GM12801 (cell line): Measurements from ENCODE around the gene HOXA3.

Experiments used
- TF ChIP-seq, protein P1 (sequence below): IDR thresholded peaks from one replicate; pipeline ENCODE4 v1.5.1; 2011; ENCODE audit warnings: control low read depth; ENCODE audit not compliant: insufficient read length; ENCODE audit errors: extremely low read depth

Gene HOXA3

DNA sequence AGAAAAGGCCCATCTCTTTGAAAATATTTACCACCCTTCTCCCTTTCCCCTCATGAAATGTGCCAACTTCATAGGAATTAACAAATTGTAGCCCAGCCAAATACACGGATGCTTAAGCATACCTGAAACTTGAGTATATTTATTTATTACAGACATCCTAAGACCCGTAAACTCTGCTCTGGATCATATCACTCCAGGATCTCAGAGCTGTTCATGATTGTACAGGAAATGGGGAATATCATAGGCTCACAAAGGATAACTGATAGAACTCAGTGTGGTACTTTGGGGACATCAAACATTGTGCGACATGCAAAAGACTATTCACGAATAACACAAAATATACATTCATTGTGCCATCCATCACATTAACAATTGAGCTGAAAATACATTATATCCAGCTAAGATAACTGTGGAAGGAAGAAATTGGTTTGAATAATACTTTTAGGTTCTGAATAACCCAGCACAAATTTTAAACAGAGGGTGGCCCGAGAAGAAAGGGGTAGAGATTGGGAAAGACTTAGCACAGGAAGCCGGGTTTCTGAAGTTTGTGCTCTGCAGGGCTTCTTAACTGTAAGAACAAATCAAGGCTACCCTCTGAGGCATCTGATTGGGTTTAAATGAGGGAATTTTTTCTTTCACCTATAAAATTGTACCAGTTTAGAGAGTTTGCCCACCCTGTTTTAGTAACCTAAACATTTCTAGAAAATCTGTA lies 59.0 kb downstream of the HOXA3 start:
- TF ChIP-seq, protein P1, sequence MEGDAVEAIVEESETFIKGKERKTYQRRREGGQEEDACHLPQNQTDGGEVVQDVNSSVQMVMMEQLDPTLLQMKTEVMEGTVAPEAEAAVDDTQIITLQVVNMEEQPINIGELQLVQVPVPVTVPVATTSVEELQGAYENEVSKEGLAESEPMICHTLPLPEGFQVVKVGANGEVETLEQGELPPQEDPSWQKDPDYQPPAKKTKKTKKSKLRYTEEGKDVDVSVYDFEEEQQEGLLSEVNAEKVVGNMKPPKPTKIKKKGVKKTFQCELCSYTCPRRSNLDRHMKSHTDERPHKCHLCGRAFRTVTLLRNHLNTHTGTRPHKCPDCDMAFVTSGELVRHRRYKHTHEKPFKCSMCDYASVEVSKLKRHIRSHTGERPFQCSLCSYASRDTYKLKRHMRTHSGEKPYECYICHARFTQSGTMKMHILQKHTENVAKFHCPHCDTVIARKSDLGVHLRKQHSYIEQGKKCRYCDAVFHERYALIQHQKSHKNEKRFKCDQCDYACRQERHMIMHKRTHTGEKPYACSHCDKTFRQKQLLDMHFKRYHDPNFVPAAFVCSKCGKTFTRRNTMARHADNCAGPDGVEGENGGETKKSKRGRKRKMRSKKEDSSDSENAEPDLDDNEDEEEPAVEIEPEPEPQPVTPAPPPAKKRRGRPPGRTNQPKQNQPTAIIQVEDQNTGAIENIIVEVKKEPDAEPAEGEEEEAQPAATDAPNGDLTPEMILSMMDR: no peak

DNA sequence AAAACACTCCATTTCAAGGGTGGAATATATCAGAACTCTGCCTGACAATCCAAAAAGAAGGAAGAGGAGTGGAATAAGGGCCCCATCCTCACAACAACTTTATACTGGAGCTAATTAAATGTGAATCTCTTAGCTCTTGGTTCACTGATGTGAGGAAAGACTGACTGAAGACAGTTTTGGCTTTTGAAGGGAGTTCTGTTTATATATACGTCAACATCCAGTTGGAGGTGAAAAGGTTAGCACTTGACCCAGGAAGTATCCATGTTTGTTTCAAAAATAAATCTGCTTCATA lies 59.6 kb downstream of the HOXA3 start:
- TF ChIP-seq, protein P1: no peak

DNA sequence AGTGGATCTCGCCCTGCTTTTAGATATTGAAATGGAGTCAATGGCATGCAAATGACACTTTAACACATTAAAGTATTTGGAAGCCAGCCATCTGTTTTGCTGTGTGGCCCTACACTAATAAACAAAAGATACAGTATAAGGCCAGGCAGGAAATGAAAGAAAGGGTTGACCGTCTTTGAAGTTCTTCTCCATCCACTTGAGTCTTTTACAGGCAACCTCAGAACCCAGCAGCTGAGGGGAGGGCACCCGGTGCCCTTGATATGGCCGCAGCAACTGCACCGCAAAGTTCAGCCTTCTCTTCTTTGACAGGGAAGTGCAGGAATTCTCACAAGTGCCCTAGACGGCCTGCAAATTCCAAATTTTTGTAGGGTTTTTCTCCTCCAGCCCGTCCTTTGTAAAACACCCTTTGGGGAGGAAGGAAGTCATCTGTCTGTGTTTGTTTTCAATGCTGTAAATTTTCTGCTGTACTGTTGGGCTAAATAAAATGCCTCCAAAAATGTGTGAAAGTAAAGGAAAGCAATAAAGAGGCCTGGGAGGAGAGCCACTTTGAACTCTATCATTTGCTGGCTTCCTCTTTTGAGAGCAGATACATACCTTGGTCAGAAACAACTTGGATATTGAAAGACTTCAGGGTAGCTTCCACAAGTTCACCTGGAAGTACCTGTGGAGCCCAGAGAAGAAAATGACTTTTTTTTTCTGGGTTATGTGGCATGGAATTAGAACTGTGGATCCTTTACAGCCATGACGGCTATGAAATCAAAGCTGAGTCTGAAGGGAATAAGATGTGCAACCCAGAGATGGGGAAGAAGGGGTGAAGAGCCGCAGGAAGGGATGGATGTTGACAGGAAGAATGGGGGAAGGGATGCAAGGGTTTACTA lies 60.2 kb downstream of the HOXA3 start:
- TF ChIP-seq, protein P1: no peak

DNA sequence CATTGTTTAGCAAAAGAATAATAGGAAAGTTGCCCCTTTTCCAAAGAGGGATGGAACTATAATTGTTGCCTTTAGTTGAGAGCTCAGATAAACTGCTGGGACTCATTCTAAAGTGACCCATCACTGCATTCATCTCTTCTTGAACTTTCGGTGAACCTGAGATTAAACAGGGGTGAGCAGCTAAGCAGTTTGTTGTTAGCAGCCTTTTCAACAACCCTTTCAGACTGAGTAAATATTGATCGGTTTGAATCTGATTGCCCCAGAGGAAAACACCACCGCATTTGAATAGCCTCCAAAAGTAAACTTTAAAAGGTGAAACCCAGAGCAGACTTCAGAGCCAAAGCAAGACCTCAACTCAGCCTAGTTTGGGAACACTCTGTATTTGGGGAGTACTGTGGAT lies 61.3 kb downstream of the HOXA3 start:
- TF ChIP-seq, protein P1: no peak

DNA sequence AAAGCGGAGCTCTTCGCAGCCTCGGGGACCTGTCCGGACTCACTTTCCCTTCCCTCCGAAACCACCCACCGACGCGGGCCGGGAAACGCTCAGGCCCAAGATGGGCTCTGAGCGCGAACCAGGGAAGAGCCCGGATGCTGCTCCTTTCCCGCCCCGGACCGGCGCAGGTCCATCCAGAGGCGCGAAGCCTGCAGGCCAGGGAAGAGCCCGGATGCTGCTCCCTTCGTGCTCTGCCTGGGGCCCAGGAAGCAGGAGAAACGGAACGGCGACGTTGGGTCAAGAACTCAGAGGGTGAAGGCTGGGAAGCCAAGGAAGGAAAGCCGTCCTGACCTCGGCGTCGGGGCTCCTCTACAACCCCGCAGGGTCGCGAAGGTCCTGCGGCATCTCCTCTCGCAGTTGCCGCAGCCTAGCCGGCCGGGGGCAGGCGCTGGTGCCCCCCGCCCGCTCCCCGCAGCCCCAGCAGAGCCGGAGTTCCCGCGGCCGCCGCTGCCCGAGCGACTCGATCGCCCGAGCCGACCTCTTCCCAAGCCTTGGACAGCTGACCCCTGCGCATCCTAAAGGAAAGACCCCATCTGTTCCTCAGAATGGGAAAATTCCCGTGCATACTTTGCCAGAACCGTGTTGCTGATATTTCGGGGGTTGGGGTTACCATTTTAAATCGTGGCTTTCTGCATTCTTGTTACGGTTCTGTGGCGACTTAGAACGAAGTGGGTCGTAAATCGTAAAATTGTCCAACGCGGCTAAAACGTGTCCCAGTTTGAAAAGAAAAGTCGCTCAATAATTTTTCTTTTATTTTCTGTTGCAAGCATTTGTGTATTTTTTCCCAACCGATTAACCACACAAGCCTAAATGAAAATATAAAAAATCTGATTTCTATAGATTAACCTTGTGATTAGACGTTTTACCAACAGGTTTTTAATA lies 64.1 kb downstream of the HOXA3 start:
- TF ChIP-seq, protein P1: no peak

DNA sequence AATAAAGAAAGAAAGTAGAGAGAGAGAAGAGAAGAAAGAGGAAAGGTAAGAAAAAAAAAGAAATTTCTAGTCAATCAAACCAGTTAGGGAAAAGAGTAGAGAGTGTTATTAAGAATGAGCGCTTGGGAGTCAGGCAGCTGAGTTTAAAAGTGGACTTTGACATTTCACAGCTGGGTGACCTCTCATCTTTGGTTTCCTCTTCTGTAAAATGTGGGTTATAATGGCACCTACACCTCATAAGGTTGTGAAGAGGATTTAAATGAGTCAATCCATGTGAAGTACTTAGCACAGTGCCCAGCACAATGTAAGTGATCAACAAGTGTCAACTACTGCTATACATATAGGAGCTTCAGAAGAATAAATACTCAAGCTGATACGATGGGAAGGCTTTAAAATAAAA lies 68.7 kb downstream of the HOXA3 start:
- TF ChIP-seq, protein P1: no peak

DNA sequence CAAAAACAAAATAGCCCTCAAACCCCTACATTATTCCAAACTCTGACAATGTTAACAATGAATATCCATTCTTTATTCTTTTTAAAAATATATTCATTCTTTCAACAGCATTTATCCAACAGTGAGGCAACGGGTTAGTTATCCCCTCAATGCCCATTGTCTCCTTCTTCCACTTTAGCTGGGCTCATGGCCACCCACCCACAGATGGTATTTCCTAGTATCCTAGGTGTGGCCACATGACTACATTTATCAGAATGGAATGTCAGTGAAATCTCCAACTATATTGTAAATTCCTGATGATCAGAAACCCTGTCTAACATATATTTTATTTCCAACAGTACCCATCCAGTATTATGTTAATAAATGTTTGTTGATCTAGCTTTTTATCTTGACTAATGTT lies 70.2 kb downstream of the HOXA3 start:
- TF ChIP-seq, protein P1: no peak
